NCI-H1694 (cell line): ENCODE measurements around the gene PPL.
"Not testable (repeated sequence)": the region's sequence is repeated elsewhere in the genome, so short reads cannot be mapped to it uniquely, and the experiment has no call there.

Source experiments
- DNase-seq: peaks from one replicate; lab custom pipeline; 2025; lab: John Stamatoyannopoulos, UW

The PPL gene

GRCh38 chr16:4909825-4910224 lies 27.1 kb downstream of the PPL start:
- DNase-seq = no peak

GRCh38 chr16:4908854-4909401 lies 28.0 kb downstream of the PPL start:
- DNase-seq = no peak

GRCh38 chr16:4904942-4905615 lies 31.9 kb downstream of the PPL start:
- no peak for DNase-seq

GRCh38 chr16:4904108-4904941 lies 32.6 kb downstream of the PPL start:
- no peak for DNase-seq

GRCh38 chr16:4902038-4902437 lies 34.9 kb downstream of the PPL start:
- DNase-seq = no peak

- DNase-seq = no peak
These were observed 36.2 kb downstream of the PPL start for GRCh38 chr16:4900750-4901149.

GRCh38 chr16:4900036-4900435 lies 36.9 kb downstream of the PPL start:
- DNase-seq = no peak

GRCh38 chr16:4899474-4899846 lies 37.5 kb downstream of the PPL start:
- no peak for DNase-seq

- DNase-seq = no peak
These were observed 38.0 kb downstream of the PPL start for GRCh38 chr16:4898811-4899473.

- no peak for DNase-seq
These were observed 39.6 kb downstream of the PPL start for GRCh38 chr16:4897328-4897727.

- DNase-seq = not testable (repeated sequence)
These were observed 40.2 kb downstream of the PPL start for GRCh38 chr16:4896761-4897160.

- DNase-seq = no peak
These were observed 41.6 kb downstream of the PPL start for GRCh38 chr16:4895366-4895765.

- no peak for DNase-seq
These were observed 42.4 kb downstream of the PPL start for GRCh38 chr16:4894276-4895150.

GRCh38 chr16:4893103-4893862 lies 43.7 kb downstream of the PPL start:
- DNase-seq = no peak

- no peak for DNase-seq
These were observed 44.4 kb downstream of the PPL start for GRCh38 chr16:4892361-4893102.

- DNase-seq = no peak
These were observed 45.1 kb downstream of the PPL start for GRCh38 chr16:4891886-4892216.

GRCh38 chr16:4891097-4891885 lies 45.7 kb downstream of the PPL start:
- no peak for DNase-seq

- DNase-seq = no peak
These were observed 46.3 kb downstream of the PPL start for GRCh38 chr16:4890686-4891085.

- no peak for DNase-seq
These were observed 46.9 kb downstream of the PPL start for GRCh38 chr16:4890026-4890425.
